NCI-H1417 treated with DMSO at 0.1 percent for 48 hours (cell line): ENCODE measurements around the gene TRIL.

Experiments used
- DNase-seq: peaks from one replicate; lab custom pipeline; 2025; lab: John Stamatoyannopoulos, UW

TRIL gene

GRCh38 chr7:28958235-28958979 lies at the start of gene TRIL:
Gene TRIL, minus strand, starts transcription at chr7:28958330. Its CDS starts 284 bp downstream, at chr7:28958046.
- DNase-seq, result no peak

- no peak for DNase-seq
Measured at GRCh38 chr7:29007127-29007526, 49.0 kb upstream of the TRIL start.

GRCh38 chr7:29005829-29006228 lies 47.7 kb upstream of the TRIL start:
- no peak for DNase-seq

- DNase-seq, result no peak
Measured at GRCh38 chr7:29005406-29005805, 47.3 kb upstream of the TRIL start.

GRCh38 chr7:29003703-29004102 lies 45.6 kb upstream of the TRIL start:
- no peak for DNase-seq

GRCh38 chr7:29000717-29001076 lies 42.6 kb upstream of the TRIL start:
- no peak for DNase-seq

GRCh38 chr7:28999895-29000716 lies 42.0 kb upstream of the TRIL start:
- DNase-seq, result no peak

- no peak for DNase-seq
Measured at GRCh38 chr7:28999427-28999826, 41.3 kb upstream of the TRIL start.

GRCh38 chr7:28998105-28998504 lies 40.0 kb upstream of the TRIL start:
- no peak for DNase-seq

GRCh38 chr7:28996836-28997235 lies 38.7 kb upstream of the TRIL start:
- no peak for DNase-seq

GRCh38 chr7:28993371-28993770 lies 35.2 kb upstream of the TRIL start:
- no peak for DNase-seq

GRCh38 chr7:28992798-28993197 lies 34.7 kb upstream of the TRIL start:
- DNase-seq, result no peak

GRCh38 chr7:28990200-28990960 lies 32.2 kb upstream of the TRIL start:
- no peak for DNase-seq

- no peak for DNase-seq
Measured at GRCh38 chr7:28989211-28989980, 31.3 kb upstream of the TRIL start.

GRCh38 chr7:28988810-28989209 lies 30.7 kb upstream of the TRIL start:
- DNase-seq, result no peak

GRCh38 chr7:28988091-28988490 lies 30.0 kb upstream of the TRIL start:
- DNase-seq, result no peak

- no peak for DNase-seq
Measured at GRCh38 chr7:28986765-28987110, 28.6 kb upstream of the TRIL start.

- no peak for DNase-seq
Measured at GRCh38 chr7:28986028-28986764, 28.1 kb upstream of the TRIL start.

- DNase-seq, result no peak
Measured at GRCh38 chr7:28984631-28985030, 26.5 kb upstream of the TRIL start.

GRCh38 chr7:28984217-28984616 lies 26.1 kb upstream of the TRIL start:
- DNase-seq, result no peak
